GM21737 (cell line): Measurements from ENCODE around the gene BCAS3.
"Not testable (repeated sequence)": the region's sequence is repeated elsewhere in the genome, so short reads cannot be mapped to it uniquely, and the experiment has no call there.

Source experiments
- ATAC-seq: cut with Tn5 transposase; IDR thresholded peaks from one replicate; pipeline ENCODE4 v1.9.1; 2021; ENCODE audit warnings: mild to moderate bottlenecking, moderate library complexity; ENCODE audit not compliant: unreplicated experiment

The BCAS3 gene

GRCh38 chr17:60674637-60675036 lies 3.0 kb upstream of the BCAS3 start:
- ATAC-seq: not testable (repeated sequence)

- no peak for ATAC-seq
These were observed 1.7 kb upstream of the BCAS3 start for GRCh38 chr17:60675997-60676396.

- no peak for ATAC-seq
These were observed 818 bp upstream of the BCAS3 start for GRCh38 chr17:60676758-60677307.

GRCh38 chr17:60678118-60678444 lies 430 bp downstream of the BCAS3 start:
- no peak for ATAC-seq

GRCh38 chr17:60679287-60679686 lies 1.6 kb downstream of the BCAS3 start:
- no peak for ATAC-seq

GRCh38 chr17:60680754-60681153 lies 3.1 kb downstream of the BCAS3 start:
- no peak for ATAC-seq

GRCh38 chr17:60685437-60685836 lies 7.8 kb downstream of the BCAS3 start:
- no peak for ATAC-seq

- ATAC-seq: no peak
These were observed 18.3 kb downstream of the BCAS3 start for GRCh38 chr17:60695960-60696359.

GRCh38 chr17:60699090-60699489 lies 21.4 kb downstream of the BCAS3 start:
- ATAC-seq: no peak

- ATAC-seq: no peak
These were observed 26.5 kb downstream of the BCAS3 start for GRCh38 chr17:60704170-60704569.

GRCh38 chr17:60712675-60713074 lies 35.0 kb downstream of the BCAS3 start:
- ATAC-seq: no peak

- ATAC-seq: no peak
These were observed 36.0 kb downstream of the BCAS3 start for GRCh38 chr17:60713608-60714007.

GRCh38 chr17:60716766-60717165 lies 39.1 kb downstream of the BCAS3 start:
- ATAC-seq: no peak

- no peak for ATAC-seq
These were observed 40.2 kb downstream of the BCAS3 start for GRCh38 chr17:60717814-60718213.

GRCh38 chr17:60720763-60721531 lies 43.3 kb downstream of the BCAS3 start:
- ATAC-seq: no peak

- ATAC-seq: no peak
These were observed 47.0 kb downstream of the BCAS3 start for GRCh38 chr17:60724647-60725046.

GRCh38 chr17:60729854-60730253 lies 52.2 kb downstream of the BCAS3 start:
- no peak for ATAC-seq

GRCh38 chr17:60730273-60730672 lies 52.6 kb downstream of the BCAS3 start:
- ATAC-seq: no peak

- ATAC-seq: no peak
These were observed 60.6 kb downstream of the BCAS3 start for GRCh38 chr17:60738287-60738686.

GRCh38 chr17:60740584-60740983 lies 62.9 kb downstream of the BCAS3 start:
- no peak for ATAC-seq

GRCh38 chr17:60741031-60741430 lies 63.4 kb downstream of the BCAS3 start:
- ATAC-seq: no peak

- no peak for ATAC-seq
These were observed 65.6 kb downstream of the BCAS3 start for GRCh38 chr17:60743282-60743681.

- no peak for ATAC-seq
These were observed 66.1 kb downstream of the BCAS3 start for GRCh38 chr17:60743799-60744198.
